Suppressor macrophage (primary cell): ENCODE measurements around the gene SPINT3.

ENCODE experiments used
- DNase-seq, 4 experiments: peaks; one replicate each; pipeline ENCODE4 v3.0.0-alpha.2; 2020 to 2022
- total RNA-seq, 17 experiments: gene quantifications; one replicate each; lab custom pipeline; 2026; ENCODE audit warnings: mixed read lengths in 6 of 17, inconsistent platforms in 3 of 17; lab: John Stamatoyannopoulos, UW

Gene SPINT3
- 0 to 0.33 (median 0) reads per million in 17 experiments for total RNA-seq

GRCh38 chr20:45515147-45515913, at the start of gene SPINT3:
Gene SPINT3, minus strand, starts transcription at chr20:45515622. Its CDS starts 14 bp downstream, at chr20:45515608.
- no peak for DNase-seq

GRCh38 chr20:45564760-45565276, 49.4 kb upstream of the SPINT3 start:
- no peak for DNase-seq

GRCh38 chr20:45555198-45555597, 39.8 kb upstream of the SPINT3 start:
- DNase-seq = no peak

GRCh38 chr20:45552456-45552855, 37.0 kb upstream of the SPINT3 start:
- DNase-seq = no peak

- DNase-seq = no peak
Measured at GRCh38 chr20:45550765-45551164, 35.3 kb upstream of the SPINT3 start.

- DNase-seq = no peak
Measured at GRCh38 chr20:45548410-45548809, 33.0 kb upstream of the SPINT3 start.

DNA sequence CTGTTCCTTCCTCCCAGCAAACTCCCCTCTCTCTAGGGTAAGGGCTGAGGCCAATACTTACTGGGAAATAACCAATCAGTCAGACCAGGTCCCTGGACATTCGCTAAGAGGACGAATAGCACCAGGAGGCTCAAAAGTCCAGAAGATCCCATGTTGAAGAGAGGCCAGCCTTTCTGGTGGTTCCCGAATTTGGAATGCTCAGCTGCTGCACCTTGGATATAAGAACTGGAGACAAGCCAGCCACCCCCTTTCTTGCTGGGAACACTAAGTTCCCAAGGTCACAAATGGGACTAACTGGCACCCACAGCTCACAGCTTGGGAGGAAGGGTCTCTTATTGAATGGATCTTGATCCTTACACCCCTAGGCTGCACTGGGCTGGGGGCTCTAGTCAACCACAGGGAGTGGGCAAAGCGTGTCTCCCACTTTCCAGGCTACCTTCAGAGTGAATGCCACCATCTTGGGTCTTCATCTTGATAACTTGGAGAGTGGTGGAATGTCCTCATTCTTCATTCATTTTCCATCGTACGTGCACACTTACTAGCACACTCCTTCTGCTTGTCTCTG, 31.9 kb upstream of the SPINT3 start, which contains the start of gene EPPIN:
Gene EPPIN, minus strand, starts transcription at position 196 of the 565 bp plus-strand sequence. Its CDS starts 44 bp downstream, at position 152.
- no peak for DNase-seq

- DNase-seq = peak in 3 of 4 experiments; percentile 9 to 39 (median 34)
Measured at GRCh38 chr20:45545754-45546453, 30.5 kb upstream of the SPINT3 start.

GRCh38 chr20:45545351-45545750, 29.9 kb upstream of the SPINT3 start:
- no peak for DNase-seq

DNA sequence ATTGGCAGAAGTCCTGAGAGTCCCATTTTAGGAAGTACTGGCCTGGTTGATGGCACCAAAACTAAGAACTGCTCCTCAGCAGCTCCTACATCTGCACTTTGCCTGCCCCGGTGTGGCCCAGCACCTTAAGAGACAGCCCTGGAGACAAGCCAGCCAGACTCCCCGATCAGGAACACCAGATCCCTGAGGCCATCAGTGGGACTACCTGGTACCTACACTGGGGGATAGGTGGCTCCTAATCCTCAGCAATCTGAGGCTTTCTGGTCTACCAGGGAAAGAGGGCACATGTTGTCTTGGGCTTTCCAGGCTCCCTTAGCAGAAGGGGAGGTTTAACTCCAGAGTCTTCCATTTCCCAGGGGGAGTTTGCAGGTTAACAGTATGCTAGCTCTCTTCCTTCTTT, 24.0 kb upstream of the SPINT3 start, which contains the start of gene WFDC6:
Gene WFDC6, minus strand, starts transcription at position 101 of the 400 bp plus-strand sequence. Its CDS starts 75 bp downstream, at position 26.
- no peak for DNase-seq

DNA sequence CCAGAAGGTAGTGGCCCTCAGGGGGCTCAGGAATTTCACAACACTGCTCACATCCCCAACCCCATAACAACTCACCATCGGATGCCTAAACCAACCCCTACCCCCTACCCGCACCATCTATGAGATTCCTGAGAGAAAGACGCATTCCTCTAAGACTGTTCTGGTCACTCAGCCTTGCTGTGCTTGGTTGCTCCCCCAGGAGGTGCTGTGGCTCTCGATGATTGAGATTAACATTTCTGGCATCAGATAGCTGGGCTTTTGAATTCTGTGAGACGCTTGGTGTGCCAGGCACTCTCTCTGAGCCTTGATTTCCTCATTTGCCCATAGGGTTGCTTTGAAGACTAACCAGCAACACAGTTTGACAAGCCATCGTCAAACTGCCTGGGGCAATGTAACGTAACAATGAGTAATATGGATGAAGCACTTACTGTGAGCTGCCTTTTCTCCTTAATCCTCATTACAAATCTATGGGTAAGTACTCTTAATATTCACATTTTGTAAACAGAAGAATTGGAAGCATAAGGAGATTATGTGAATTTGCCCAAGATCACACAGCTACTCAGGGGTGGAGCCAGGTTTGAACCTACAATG, 22.9 kb upstream of the SPINT3 start:
- DNase-seq = no peak

GRCh38 chr20:45527294-45527693, 11.9 kb upstream of the SPINT3 start:
- no peak for DNase-seq

DNA sequence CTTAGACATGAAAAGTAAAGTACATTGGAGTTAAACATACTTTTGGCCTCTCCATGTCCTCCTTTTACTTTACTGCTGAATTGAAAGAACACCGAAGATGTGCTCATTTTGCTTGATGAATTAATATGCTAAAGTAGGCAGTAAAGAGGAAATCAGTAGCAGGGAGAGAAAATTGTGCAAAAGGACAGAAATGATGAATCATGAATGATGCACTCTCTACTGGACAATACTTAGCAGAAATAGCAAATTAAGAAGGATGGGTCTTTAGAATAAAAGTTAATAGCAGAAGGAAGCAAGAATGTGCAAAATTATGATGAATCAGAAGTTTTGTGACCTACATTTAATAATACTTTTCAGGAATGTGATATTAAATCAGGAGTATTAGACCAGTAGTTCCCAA, 8.4 kb upstream of the SPINT3 start:
- DNase-seq = peak in 2 of 4 experiments; percentile 25 to 49

DNA sequence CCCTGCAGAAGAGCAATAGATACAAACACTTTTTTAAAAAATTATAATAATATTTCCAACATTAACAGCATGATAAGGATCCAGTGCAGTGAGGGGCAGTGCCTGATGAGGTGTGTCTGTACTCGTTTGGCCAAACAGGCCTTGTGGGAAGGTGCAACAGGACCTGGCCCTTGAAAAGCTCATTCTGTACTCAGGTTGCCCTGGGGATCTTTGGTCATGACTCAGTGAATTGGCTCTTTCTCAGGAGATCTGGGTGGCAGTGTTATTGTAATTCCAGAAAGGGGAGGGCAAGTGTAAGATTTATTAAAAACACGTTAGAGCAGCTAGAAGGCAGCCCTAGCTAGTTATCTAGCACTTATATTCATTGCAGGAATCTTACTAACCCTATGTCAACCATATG, 2.9 kb upstream of the SPINT3 start:
- no peak for DNase-seq

- DNase-seq = peak in 1 of 4 experiments; percentile 26
Measured at GRCh38 chr20:45510242-45510862, 5.1 kb downstream of the SPINT3 start.

DNA sequence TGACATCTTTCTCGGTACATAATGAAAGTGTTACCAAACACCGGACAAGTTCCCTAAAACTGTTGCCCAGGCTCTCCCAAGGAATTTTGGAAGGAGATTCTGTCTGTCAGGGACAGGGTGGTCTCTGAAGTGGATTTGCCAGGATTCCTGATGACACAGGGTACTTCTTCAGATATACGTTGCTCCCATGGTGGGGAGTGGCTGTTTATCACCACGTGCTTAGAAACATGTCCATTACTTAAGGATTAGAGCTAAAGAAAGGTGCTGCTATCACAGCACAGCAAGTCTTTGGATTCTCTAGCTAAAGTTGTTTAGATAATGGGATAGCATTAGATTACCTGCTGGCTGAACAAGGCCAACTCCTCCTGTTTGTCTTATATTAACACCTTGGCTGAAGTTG, 6.3 kb downstream of the SPINT3 start:
- DNase-seq = no peak

DNA sequence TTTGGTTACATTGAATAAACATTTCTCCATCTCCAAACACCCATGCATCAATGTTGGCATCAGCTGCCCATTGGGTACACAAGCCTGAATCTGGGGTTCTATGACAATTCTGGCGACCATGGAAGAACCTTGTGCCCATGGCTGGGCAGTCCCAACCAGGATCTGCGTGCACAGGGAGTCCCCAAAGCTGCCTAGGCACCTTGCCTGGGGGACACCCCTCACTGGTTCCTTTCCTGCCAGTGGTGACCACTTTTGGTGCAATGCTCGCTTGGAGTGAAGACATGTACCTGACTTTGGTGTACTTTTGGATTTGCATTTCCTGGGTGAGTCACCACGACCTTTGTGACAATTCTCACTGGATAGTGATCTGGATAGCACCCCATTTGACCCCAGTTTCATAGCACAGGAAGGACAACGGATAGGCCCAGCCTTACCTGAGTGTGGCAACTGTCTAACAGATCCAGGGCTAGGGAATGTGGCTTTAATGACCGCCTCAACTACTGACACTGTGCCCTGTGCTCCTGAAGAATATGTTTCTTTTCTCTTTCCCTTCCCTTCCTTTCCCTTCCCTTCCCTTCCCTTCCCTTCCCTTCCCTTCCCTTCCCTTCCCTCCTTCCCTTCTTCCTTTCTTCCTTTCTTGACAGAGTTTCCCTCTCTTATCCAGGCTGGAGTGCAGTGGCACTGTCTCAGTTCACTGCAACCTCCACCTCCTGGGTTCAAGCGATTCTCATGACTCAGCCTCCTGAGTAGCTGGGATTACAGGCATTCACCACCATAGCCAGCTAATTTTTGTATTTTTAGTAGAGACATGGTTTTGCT, 7.1 kb downstream of the SPINT3 start:
- no peak for DNase-seq

DNA sequence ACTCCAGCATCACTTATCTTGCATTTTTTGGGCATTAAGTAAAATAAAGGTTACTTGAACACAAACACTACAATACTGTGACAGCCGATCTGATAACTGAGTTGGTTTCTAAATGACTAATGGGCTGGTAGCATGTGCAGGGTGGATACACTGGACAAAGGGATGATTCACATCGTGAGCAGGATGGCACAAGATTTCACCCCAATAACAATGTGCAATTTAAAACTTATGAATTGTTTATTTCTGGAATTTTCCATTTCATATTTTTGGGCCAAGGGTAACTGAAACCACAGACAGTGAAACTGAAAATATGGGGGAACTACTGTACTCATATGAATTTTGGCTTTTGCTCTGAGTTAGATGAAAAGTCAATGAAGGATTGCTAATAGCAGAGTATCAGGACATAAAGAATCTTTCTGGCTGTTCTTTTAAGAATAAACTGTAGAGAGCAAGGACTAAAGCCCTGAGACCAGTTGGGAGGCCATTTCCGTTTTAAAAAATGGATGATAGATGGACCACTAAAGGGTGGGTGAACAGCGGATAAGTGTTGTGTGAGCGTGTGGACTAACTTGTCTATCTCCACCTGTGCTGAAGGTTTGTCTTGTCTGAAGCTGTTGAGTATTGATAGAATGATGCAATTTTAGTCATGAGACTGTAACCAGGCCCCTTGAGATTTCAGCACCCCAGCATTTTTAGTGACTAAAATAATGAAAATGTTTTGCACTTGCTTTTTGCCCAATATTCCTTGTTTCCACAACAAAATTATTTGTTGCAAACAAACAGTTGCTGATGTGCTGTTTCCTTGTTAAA, 8.2 kb downstream of the SPINT3 start:
- DNase-seq = no peak

DNA sequence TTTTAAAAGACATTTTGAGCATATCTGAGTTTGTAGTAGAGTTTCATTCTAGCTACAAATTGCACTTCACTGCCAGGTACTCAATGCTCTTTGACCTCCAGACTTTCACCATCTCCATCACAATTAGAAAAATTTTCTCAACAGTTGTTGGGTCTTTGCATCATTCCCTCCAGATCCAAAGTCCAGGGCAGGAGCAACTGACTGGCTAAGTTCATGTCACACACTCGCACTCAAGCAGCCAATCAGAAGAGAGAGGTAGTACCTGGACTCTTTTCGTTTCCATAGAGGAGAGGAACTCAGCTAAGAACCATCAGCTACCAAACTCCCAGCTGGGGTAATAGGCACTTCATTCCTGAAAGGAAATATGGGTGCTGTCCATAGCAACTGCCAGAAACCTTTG, 9.0 kb downstream of the SPINT3 start:
- DNase-seq = no peak

- DNase-seq = peak in 3 of 4 experiments; percentile 15 to 45 (median 22)
Measured at GRCh38 chr20:45503403-45503802, 12.0 kb downstream of the SPINT3 start.
